GM12801 (cell line): Measurements from ENCODE around the gene SLC13A3.

Experiments
- TF ChIP-seq, protein P1 (sequence below): IDR thresholded peaks from one replicate; pipeline ENCODE4 v1.5.1; 2011; ENCODE audit warnings: control low read depth; ENCODE audit not compliant: insufficient read length; ENCODE audit errors: extremely low read depth

Gene SLC13A3

GRCh38 chr20:46660487-46660886, 9.2 kb upstream of the SLC13A3 start:
- TF ChIP-seq, protein P1, sequence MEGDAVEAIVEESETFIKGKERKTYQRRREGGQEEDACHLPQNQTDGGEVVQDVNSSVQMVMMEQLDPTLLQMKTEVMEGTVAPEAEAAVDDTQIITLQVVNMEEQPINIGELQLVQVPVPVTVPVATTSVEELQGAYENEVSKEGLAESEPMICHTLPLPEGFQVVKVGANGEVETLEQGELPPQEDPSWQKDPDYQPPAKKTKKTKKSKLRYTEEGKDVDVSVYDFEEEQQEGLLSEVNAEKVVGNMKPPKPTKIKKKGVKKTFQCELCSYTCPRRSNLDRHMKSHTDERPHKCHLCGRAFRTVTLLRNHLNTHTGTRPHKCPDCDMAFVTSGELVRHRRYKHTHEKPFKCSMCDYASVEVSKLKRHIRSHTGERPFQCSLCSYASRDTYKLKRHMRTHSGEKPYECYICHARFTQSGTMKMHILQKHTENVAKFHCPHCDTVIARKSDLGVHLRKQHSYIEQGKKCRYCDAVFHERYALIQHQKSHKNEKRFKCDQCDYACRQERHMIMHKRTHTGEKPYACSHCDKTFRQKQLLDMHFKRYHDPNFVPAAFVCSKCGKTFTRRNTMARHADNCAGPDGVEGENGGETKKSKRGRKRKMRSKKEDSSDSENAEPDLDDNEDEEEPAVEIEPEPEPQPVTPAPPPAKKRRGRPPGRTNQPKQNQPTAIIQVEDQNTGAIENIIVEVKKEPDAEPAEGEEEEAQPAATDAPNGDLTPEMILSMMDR, result no peak

DNA sequence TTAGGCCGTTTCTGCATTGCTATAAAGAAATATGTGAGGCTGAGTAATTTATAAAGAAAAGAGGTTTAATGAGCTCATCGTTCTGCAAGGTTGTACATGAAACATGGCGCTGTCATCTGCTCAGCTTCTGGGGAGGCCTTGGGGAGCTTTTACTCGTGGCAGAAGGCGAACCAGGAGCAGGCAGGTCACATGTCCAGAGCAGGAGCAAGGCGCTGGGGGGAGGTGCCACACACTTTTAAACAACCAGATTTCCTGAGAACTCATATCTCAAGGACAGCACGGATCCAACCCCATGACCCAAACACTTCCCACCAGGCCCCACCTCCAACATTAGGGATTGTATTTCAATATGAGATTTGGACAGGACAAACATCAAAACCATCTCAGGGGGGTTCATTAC, 6.4 kb upstream of the SLC13A3 start:
- TF ChIP-seq, protein P1, result no peak

DNA sequence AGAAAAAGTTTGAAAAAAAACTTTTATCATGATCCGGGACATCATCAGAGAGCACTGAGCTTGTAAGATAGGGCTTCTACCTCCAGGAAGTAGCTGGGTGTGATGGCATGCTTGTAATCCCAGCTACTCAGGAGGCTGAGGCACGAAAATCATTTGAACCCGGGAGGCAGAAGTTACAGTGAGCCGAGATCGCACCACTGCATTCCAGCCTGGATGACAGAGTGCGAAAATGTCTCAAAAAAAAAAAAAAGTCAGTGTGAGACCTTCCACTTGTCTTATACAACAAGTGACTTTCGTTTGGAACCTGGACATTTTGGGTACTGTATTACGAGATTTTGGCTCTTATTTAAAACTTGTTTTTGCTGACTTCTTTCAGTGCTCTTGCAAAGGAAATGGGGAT, 5.9 kb upstream of the SLC13A3 start:
- TF ChIP-seq, protein P1, result no peak

DNA sequence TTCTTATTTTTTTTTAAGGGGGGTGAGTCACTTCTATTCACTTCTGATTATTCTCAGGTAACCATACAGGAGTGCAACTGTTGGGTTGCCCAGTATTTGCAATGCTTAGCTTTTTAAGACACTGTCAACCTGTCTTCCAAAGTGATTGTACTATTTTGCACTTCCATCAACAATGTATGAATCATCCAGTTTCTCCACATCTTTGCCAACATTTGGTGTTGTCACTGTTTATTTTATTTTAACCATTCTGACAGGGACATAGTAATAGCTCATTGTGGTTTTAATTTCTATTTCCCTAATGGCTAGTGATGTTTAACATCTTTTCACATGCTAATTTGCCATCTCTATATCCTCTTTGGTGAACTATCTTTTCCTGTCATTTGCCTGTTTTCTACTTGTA, 1.4 kb upstream of the SLC13A3 start:
- TF ChIP-seq, protein P1, result no peak

GRCh38 chr20:46650575-46651090, 626 bp downstream of the SLC13A3 start:
- TF ChIP-seq, protein P1, result no peak

GRCh38 chr20:46649965-46650542, 1.2 kb downstream of the SLC13A3 start:
- TF ChIP-seq, protein P1, result no peak

- TF ChIP-seq, protein P1, result no peak
Observed at GRCh38 chr20:46649650-46649949, 1.7 kb downstream of the SLC13A3 start.
